IMR-90 (cell line): ENCODE measurements around the gene STRN4. TPM values are rescaled to one million over a fixed set of nuclear protein-coding genes. Genes with fewer than 3 reads are reported as not detected.

Experiments used
- polyA plus RNA-seq, 3 experiments: library from polyadenylated mRNA; depleted of rRNA; stranded (reverse); fragments of >200 nt; gene quantifications; 2 replicates each; pipeline ENCODE4 v1.2.3, GENCODE V29; 2012; ENCODE audit warnings: low replicate concordance in 1 of 3
- total RNA-seq: library from RNA; depleted of rRNA; stranded (reverse); fragments of >200 nt; gene quantifications from 2 replicates; pipeline ENCODE4 v1.2.3, GENCODE V29; 2012
- TF ChIP-seq, protein P1 (sequence below): fragments of 150-350 bp; IDR thresholded peaks from 2 replicates; pipeline ENCODE4 v1.6.1; 2017; ENCODE audit warnings: mild to moderate bottlenecking, antibody characterized with exemption, low read length, low read depth
- TF ChIP-seq, protein P2 (sequence below): conservative IDR thresholded peaks from 2 replicates; pipeline ENCODE4 v1.5.1; 2012; ENCODE audit warnings: mild to moderate bottlenecking, low read depth, low read length, improper control_type of control experiment

The STRN4 gene
- total and polyA plus RNA-seq, 2 of the 4 experiments (the other 2 are of a cell fraction), result 36.7 to 112 TPM

DNA sequence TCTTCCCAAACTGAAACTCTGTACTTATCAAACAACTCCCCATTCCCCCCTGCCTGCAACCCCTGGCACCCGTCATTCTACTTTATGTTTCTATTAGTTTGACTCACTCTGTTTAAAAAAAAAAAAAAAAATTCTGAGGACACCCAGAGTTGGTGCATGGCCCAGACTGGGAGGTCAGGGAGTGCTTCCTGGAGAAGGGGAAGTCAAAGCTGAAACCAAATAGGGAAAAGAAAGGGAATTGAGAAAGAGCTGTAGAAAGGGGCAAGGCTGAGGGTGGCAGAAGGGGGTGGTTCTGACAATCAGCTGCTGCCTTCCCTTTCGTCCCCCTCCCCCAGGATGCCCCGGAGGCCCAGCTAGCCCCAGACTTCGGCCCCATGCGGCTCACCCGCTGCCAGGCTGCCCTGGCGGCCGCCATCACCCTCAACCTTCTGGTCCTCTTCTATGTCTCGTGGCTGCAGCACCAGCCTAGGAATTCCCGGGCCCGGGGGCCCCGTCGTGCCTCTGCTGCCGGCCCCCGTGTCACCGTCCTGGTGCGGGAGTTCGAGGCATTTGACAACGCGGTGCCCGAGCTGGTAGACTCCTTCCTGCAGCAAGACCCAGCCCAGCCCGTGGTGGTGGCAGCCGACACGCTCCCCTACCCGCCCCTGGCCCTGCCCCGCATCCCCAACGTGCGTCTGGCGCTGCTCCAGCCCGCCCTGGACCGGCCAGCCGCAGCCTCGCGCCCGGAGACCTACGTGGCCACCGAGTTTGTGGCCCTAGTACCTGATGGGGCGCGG lies 9.0 kb upstream of the STRN4 start (continued):
- TF ChIP-seq, protein P1, sequence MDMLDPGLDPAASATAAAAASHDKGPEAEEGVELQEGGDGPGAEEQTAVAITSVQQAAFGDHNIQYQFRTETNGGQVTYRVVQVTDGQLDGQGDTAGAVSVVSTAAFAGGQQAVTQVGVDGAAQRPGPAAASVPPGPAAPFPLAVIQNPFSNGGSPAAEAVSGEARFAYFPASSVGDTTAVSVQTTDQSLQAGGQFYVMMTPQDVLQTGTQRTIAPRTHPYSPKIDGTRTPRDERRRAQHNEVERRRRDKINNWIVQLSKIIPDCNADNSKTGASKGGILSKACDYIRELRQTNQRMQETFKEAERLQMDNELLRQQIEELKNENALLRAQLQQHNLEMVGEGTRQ, result no peak
- TF ChIP-seq, protein P2, sequence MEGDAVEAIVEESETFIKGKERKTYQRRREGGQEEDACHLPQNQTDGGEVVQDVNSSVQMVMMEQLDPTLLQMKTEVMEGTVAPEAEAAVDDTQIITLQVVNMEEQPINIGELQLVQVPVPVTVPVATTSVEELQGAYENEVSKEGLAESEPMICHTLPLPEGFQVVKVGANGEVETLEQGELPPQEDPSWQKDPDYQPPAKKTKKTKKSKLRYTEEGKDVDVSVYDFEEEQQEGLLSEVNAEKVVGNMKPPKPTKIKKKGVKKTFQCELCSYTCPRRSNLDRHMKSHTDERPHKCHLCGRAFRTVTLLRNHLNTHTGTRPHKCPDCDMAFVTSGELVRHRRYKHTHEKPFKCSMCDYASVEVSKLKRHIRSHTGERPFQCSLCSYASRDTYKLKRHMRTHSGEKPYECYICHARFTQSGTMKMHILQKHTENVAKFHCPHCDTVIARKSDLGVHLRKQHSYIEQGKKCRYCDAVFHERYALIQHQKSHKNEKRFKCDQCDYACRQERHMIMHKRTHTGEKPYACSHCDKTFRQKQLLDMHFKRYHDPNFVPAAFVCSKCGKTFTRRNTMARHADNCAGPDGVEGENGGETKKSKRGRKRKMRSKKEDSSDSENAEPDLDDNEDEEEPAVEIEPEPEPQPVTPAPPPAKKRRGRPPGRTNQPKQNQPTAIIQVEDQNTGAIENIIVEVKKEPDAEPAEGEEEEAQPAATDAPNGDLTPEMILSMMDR, result no peak
